ENCODE results near the gene XG.

GRCh38 chrX:2748171-2748814 is 3.5 kb upstream of the XG start:
- TF ChIP-seq POLR2A (IDR thresholded peaks at IDR 0.05) (no peak), CTCF (IDR thresholded peaks at IDR 0.05) (no peak), POLR2AphosphoS5 (IDR thresholded peaks at IDR 0.05) (no peak), EP300 (IDR thresholded peaks at IDR 0.05) (no peak)
